Measurements from ENCODE around the gene ECSIT. TPM values are rescaled to one million over a fixed set of nuclear protein-coding genes. Genes with fewer than 3 reads are reported as not detected.

ECSIT gene
- polyA plus RNA-seq, 1 donor (not counting 4 experiments of a cell fraction or from before 2014, with no cell fraction given): 16.0 TPM

DNA sequence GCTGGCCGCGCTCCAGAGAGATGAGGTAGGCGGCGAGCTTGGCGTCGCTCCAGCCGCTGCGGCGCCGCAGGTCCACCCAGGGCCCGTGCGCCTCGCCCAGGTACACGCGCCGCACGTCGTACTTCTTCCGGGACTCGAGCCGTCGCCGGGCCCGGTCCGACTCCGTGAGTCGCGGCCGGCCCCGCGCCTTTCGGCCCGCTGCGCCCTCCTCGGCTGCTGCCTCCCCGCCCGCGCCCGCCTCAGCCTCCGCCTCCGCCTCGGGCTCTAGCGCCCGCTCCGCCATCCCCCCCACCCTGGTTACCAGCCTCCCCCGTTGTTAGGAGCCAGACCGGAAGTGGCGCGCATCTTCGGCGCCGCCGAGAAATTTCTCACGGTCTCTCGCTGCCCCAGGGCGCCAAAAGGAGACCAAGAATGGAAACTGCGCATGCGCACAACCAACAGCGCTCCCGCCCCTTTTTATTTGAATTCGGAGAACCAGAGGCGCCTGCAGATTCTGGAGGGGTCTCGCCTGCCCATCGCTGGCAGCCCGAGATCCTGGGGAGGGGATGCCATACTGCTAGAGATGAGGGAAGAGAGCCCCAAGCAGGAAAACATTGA is 23.3 kb downstream of the ECSIT start, which contains the start of gene ZNF653:
TSS of gene ZNF653 (minus strand) at position 336 of the 597 bp plus-strand sequence. CDS start at position 283, 53 bp downstream.
- H3K9me1 ChIP-seq (ENCODE audit: control insufficient read depth, extremely low read depth, insufficient read depth, low read length): no peaks in the 10 kb centered on the region
- dilution Hi-C loops (cut with MboI; ENCODE audit: extremely low pct_ligation_motif_present, low sequenced_read_pairs): no loop called here
- no peaks in the 10 kb centered on the region for H3K79me2 ChIP-seq (ENCODE audit: control insufficient read depth, insufficient read depth, low read length)
- peak; percentile 67 for FAIRE-seq
- H3K9me3 ChIP-seq (ENCODE audit: control insufficient read depth, low read depth, low read length): no peaks in the 10 kb centered on the region
- TF ChIP-seq EZH2 (IDR thresholded peaks at IDR 0.05; ENCODE audit: low read length) (no peak), CTCF (optimal IDR thresholded peaks at IDR 0.05 in 1 of 3, IDR thresholded peaks at IDR 0.05 in 1 of 3, conservative IDR thresholded peaks at IDR 0.05 in 1 of 3; ENCODE audit: extremely low read depth in 1 of 3, insufficient read depth in 2 of 3, low read length in 3 of 3) (no peak)
- DNase-seq (ENCODE audit: low read depth, low spot score): peak; percentile 62
- H3K4me3 ChIP-seq (ENCODE audit: control insufficient read depth in 2 of 3, extremely low read depth in 1 of 3, insufficient read depth in 2 of 3, low read depth in 1 of 3, low read length in 3 of 3): peak within 1 kb of the TSS; percentile 69 to 81 (median 73)
- H3K4me2 ChIP-seq (ENCODE audit: control insufficient read depth, extremely low read depth, insufficient read depth, low read depth, low read length): peak within 1 kb of the TSS; percentile 93
- H3K9ac ChIP-seq (ENCODE audit: control insufficient read depth, extremely low read depth, insufficient read depth, low read length): peak within 1 kb of the TSS; percentile 86
- H3K36me3 ChIP-seq (ENCODE audit: control insufficient read depth in 2 of 2, extremely low read depth in 1 of 2, insufficient read depth in 2 of 2, low read length in 2 of 2): peaks cover 0 to 2% of the 10 kb centered on the region in 2 experiments
- peak within 1 kb of the TSS; percentile 95 for H2AFZ ChIP-seq (ENCODE audit: control insufficient read depth, low read length)
- H3K27me3 ChIP-seq (ENCODE audit: control insufficient read depth, extremely low read depth, insufficient read depth, low read length): no peaks in the 10 kb centered on the region
- peaks cover 9% of the 10 kb centered on the region for H3K4me1 ChIP-seq (ENCODE audit: control insufficient read depth, extremely low read depth, insufficient read depth, low read length)
- H4K20me1 ChIP-seq (ENCODE audit: control insufficient read depth, extremely low read depth, insufficient read depth, low read length): no peaks in the 10 kb centered on the region
- peak within 1 kb of the TSS; percentile 78 for H3K27ac ChIP-seq (ENCODE audit: control insufficient read depth, insufficient read depth, low read length)

DNA sequence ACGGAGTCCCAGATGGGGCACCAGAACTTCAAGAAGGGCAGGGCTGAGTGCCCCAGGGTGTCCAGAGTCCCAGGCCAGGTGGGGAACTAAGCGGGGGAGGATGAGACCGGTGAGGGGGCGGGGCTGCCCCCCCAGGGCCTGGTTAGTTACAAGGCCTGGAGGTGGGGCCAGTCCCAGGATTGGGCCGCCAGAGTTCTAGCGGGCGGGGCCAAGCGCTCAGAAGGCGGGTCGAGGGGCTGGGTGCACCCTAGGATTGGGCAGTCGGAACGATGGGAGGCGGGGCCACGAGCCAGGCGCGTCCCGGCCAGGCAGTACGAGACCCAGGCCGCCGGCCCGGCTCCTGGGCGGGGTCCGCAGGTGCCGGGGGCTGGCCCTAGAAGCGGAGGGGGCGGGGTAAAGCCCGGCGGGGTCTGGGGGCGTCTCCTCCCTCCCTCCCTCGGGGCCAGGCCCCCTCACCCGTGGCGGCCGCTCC is 23.9 kb downstream of the ECSIT start:
- no peak for FAIRE-seq
- H3K9ac ChIP-seq (ENCODE audit: control insufficient read depth, extremely low read depth, insufficient read depth, low read length): peak overlapping the region; percentile 86
- peaks cover 0 to 1% of the 10 kb centered on the region in 2 experiments for H3K36me3 ChIP-seq (ENCODE audit: control insufficient read depth in 2 of 2, extremely low read depth in 1 of 2, insufficient read depth in 2 of 2, low read length in 2 of 2)
- peak overlapping the region; percentile 69 to 81 (median 73) for H3K4me3 ChIP-seq (ENCODE audit: control insufficient read depth in 2 of 3, extremely low read depth in 1 of 3, insufficient read depth in 2 of 3, low read depth in 1 of 3, low read length in 3 of 3)
- DNase-seq (ENCODE audit: low read depth, low spot score): peak; percentile 66
- peak overlapping the region; percentile 73 for H3K4me2 ChIP-seq (ENCODE audit: control insufficient read depth, extremely low read depth, insufficient read depth, low read depth, low read length)
- no peaks in the 10 kb centered on the region for H4K20me1 ChIP-seq (ENCODE audit: control insufficient read depth, extremely low read depth, insufficient read depth, low read length)
- H3K9me1 ChIP-seq (ENCODE audit: control insufficient read depth, extremely low read depth, insufficient read depth, low read length): no peaks in the 10 kb centered on the region
- TF ChIP-seq CTCF (optimal IDR thresholded peaks at IDR 0.05 in 1 of 3, IDR thresholded peaks at IDR 0.05 in 1 of 3, conservative IDR thresholded peaks at IDR 0.05 in 1 of 3; ENCODE audit: extremely low read depth in 1 of 3, insufficient read depth in 2 of 3, low read length in 3 of 3): no peak
- TF ChIP-seq EZH2 (IDR thresholded peaks at IDR 0.05; ENCODE audit: low read length): no peak
- no peaks in the 10 kb centered on the region for H3K27me3 ChIP-seq (ENCODE audit: control insufficient read depth, extremely low read depth, insufficient read depth, low read length)
- peak overlapping the region; percentile 78 for H3K27ac ChIP-seq (ENCODE audit: control insufficient read depth, insufficient read depth, low read length)
- dilution Hi-C loops (cut with MboI; ENCODE audit: extremely low pct_ligation_motif_present, low sequenced_read_pairs): no loop called here
- peak overlapping the region; percentile 73 for H2AFZ ChIP-seq (ENCODE audit: control insufficient read depth, low read length)
- H3K4me1 ChIP-seq (ENCODE audit: control insufficient read depth, extremely low read depth, insufficient read depth, low read length): peaks cover 9% of the 10 kb centered on the region
- H3K79me2 ChIP-seq (ENCODE audit: control insufficient read depth, insufficient read depth, low read length): no peaks in the 10 kb centered on the region
- H3K9me3 ChIP-seq (ENCODE audit: control insufficient read depth, low read depth, low read length): no peaks in the 10 kb centered on the region

Measured in keratinocyte (primary cell).